Activated T-cell treated with anti-CD3 and anti-CD28 coated beads, Interleukin-2, amount 50 U/mL, for 1 hour (primary cell): ENCODE results near the gene FBXW4.

ENCODE experiments used
- DNase-seq: peaks from one replicate; pipeline ENCODE4 v3.0.0-alpha.2; 2020

The FBXW4 gene

DNA sequence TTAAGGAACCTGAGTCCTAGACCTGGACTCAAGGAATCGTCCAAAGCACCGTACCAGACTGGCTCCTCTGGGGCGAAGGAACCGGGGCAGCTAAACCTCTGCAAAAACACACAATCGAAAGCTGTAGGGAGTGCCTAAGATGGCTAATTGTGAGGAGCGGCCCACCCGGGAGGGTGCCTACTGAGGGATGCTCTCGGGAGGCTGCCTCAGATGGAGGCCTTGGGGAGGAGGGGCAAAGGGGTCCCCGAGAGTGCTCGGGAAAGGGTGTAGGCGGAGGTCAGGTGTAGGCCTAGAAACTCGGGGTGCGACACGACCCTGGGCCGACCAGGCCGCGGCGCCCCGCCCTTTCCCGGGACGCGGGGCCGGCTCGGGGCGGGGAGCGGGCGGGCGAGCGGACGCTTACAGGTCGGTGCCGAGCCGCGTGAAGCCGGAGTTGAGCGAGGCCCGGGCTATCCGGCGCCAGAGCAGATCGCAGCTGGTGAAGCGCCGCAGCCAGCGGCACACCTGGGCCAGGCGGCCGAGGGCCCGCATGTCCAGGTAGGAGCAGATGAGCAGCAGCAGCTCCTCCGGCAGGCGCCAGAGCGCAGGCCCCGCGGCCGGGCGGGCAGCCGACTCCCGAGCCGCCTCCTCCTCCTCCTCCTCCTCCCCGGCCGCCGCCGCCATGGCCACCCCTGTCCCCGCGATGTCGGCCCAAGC lies 844 bp downstream of the FBXW4 start:
- DNase-seq: peak; percentile 82

DNA sequence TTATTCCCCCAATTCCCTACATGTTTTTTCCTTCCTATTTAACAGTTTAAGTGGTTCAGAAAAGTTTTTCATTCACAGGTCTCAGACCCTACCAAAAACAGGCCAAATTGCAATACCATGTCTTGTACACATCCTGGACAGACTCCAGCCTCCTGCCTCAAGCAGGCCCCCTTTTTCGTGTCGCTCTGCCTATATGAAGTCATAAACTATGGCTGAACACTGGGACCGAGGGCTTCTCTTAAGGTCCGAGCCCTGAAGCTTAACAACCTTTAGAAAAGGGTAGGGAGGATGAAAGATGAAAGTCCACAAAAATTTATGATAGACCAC lies 1.4 kb downstream of the FBXW4 start:
- no peak for DNase-seq

DNA sequence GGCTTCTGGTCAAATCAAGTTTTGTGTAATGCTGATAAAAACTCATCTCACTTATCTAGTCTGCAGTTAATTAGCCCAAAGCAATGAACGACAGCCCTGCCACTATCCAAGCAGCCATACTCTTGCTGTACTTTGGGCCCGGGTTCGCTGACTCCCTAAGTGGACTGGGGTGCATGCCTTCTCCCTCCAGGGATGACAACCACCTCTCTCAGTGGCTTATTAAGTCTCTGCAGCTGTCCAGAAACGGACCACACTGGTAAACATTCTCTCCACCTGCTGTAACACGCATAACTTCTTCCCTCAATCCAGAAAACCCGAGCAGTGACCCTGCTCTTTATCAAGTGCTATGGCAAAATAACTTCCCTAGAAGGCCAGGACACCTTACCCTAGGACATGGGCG lies 3.9 kb downstream of the FBXW4 start:
- DNase-seq: no peak

DNA sequence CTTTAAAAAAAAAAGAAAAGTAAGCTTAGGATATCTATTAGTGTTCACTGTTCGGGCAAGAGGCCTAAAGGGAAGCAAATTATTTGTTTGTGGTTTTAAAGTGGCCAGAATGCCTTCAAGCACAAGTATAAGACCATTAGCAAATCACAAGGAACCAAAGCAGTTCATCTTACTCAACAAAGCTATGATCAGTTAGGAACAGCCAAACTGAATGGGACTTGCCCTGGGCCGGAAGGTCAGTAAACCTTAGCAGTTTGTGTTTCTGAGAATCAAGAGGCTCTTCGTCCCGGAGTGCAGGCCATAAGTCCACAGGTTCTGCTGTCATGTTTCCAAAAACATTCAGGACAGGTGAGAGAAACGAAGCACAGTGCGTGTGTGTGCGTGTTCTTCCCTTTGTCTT lies 4.5 kb downstream of the FBXW4 start:
- DNase-seq: no peak

DNA sequence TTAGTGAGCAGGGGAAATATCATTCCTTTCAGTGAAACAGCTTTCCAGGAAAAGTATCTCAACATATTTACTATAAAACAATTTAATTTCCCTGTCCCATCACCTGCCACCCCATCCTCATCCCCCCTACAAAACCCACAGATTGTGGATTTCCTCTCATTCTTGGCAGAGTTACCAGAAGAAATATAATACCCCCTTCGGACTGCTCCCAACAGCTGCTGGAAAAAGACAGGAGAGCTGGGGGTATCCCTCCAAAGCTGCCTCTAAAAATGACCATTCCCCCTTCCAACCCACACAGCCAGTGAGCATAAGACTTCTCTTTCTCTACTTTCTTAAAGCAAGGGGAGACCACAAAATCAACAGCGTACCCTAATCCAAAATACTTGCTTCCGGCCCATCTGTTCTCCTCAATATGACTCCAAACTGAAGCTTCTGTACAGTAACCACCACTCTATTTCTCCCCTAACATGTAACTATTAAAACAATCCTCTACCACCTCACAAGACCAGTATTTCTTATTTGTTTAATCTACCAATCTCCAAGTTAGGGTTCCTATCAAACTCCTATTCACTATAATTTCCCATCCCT lies 7.8 kb downstream of the FBXW4 start:
- DNase-seq: no peak

DNA sequence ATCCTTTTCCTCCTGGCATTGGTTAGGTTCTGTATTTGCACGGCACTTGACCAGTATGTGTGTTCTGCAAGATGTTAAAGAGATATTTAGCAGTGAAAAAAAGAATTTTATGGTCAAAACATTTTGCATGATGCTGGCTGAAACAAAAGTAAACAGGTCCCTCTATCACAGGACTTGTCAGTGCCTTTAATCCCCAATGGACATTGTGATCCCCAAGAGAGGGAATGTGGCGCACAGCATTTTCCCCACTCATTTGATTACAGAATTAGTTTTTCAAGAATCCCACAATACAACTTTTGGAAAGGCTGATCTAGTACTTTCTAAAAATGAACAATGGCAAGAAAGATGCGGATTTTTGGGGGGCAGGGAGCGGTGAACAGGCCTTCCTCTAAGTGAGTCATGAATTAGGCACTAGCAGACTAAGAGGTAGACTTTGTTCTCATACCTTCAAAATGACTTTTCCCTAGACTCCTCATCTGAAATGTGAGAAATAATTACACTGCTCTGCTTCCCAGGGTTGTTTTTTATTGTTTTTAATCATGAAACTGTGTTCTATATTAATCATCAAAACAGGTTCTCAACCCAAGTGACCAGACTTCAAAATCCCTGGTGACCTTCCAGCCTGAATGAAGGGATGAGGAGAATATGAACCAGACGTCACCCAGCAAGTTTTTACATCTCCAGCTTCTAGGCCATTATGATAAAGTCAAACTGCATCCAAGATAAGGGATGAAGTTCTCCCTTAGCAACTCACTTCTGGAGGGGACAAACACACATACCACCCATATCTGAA lies 8.6 kb downstream of the FBXW4 start:
- DNase-seq: no peak

DNA sequence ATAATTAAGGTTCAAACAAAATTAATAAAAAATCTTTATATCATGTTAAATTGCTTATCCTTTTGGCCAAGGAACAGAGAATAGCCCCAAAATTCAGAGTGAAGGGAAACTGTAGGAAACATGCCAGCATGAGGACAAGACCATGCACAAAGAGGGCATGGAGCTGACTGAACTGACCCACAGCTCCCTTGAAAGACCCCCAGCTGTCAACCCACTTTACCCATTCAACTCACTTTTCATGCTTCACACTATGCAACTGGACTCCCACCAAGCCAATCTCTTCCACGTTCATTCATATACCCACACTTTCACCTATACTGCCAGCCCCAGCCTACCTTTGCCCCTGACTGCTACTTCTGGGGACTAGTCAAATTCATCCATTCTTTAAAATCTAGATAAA lies 10.2 kb downstream of the FBXW4 start:
- no peak for DNase-seq

DNA sequence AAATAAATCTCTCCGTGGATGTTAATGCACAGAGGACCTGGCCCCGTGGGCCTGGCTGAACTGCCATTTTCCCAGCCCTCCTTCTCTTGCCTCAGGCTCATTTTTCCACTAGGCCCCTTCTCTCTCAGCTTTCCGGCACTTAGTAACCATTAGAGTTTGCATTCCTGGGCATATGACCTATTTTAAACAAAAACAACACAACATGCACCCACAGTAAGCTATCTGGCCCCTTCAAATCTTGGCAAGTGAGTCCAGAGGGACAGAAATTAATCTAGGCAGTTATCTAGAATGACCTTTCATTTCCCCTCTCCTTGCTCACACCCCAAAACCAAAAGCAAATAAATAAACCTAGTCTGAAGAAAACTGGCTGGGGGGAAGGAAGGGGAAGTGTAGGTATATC lies 11.7 kb downstream of the FBXW4 start:
- DNase-seq: no peak

DNA sequence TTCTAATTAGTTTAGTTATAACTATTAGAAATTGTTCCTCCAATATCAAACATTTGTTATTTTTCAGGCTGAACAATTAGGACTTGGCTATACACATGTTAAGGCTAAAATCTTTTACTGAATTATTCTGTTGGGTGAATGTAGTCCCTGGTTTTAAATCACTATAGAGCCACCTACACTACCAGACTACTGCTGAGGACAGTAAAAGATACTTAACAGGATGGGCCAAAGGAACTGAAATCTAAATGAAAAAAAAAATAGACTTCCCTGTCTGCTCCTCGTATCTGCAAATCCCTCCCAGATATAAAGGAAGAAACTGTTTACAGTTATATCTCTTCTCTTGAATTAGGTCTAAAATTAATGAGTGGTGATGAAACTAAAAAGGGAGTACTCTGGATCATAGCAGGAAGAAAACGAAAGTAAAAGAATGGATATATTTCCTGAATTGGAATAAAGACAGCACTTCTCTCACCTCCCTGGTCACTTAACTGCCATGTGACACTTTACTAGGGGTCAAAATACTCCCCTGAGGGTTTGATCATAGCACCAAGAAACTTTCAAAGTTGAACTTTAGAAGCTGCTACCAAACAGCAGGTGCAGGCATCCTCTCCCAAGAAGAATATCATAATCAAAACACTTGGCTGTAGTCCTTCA lies 12.7 kb downstream of the FBXW4 start:
- DNase-seq: no peak

DNA sequence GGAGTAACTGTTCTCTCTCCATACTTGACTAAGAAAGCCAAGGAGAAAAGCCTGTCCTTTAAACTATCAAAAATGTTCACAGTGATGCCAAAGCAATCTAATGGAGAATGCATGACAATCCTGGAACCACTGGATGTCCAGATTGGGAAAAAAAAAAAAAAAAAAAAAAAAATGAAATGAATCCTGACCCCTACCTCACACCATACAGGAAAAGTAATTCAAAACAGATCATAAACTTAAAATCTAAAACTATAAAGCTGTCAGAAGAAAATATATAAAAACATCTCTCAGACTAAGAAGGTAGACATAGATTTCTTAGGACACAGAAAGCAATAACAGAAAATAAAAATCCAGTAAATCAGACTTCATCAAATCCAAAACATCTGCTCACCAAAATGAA lies 18.4 kb downstream of the FBXW4 start:
- DNase-seq: no peak

DNA sequence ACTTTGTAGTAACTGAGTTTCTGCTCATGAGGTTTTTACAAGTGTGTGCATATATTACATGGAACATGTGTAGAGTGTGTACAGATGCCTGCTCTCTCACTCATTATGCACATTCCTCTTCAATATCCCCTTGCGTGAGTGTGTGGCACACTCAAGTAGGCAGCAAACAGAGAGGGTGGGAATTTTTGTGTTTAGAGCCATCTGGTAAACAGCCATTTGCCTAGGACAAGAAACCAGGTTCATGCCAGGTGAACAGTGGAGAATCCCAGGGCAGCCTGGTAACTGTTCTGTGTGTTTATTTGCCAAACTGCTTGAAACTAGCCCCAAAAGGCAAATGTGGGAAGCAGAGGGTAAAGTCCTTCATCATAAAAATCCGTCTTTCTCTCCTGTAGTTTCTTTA lies 19.9 kb downstream of the FBXW4 start:
- no peak for DNase-seq

DNA sequence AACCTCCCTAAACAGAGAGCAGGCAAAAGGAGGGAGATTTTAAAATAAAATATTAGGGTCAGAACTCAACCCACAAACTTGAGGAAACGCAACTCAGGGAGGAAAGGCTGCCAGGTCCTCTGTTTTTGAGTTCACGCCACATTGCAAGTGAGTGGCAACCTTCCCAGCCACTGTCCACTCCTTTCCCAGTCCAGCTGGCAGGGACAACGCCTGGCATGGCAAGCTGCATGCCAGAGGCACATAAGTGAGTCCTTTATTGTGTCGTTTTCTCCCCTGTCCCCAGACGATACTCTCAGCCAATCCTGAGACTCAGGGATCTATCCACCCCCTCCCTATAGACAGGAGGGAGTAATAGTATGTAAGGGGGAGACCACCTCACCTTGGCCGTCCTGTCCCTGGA lies 22.4 kb downstream of the FBXW4 start:
- no peak for DNase-seq

DNA sequence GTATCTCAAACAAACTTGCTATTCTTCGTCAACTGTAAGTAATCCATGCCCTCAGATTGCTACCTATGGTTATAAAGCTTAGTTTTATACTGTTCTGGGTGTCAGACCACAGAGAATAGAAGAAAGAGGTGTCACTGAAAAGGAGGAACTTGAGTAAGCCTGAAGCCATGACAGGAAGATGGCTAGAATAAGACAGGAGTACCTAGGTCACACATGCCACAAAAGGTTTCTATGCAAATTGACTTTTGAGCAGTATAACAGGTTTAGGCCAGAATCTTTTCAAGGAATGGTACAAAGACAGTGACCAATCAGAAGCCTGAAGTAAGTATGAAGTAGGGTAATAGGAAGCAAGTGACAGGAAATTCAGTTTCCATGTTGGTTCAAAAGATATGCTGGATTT lies 23.5 kb downstream of the FBXW4 start:
- DNase-seq: no peak

DNA sequence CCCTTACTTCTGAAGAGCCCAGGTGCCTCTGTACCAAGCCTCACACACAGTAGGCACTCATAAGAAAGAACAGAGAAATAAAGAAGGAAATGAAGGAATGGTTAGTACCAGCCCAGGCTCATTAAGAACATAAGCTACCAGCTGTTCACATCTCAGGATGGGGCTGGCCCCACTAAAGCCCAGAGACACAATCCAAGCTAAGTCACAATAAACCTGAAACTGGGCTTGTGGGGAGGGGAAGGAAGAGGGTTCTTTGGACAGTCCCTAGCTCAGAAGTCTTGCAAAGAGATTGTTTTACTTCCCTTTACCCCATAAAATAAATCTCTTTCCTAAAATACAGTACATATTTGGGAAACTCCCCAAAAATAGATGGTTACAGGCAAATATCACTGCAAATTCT lies 24.3 kb downstream of the FBXW4 start:
- DNase-seq: no peak

DNA sequence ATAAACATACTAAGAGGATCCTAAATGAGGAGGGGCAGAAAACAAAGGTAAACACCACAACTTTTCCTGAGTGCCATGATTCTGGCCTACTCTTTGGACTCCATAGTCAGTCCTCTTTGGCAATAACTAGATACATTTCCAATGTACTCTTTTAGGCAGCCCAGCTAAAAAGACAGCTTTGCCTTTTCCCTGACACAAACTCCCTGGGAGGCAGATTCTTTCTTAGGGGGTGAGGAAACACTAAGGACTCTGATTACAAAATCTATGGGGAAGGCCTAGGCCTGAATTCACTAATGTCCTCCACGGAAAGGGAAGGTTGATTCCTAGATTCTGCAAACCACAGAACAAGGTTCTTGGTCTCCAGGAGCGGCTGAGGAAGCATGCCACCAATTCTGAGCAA lies 25.8 kb downstream of the FBXW4 start:
- DNase-seq: no peak

DNA sequence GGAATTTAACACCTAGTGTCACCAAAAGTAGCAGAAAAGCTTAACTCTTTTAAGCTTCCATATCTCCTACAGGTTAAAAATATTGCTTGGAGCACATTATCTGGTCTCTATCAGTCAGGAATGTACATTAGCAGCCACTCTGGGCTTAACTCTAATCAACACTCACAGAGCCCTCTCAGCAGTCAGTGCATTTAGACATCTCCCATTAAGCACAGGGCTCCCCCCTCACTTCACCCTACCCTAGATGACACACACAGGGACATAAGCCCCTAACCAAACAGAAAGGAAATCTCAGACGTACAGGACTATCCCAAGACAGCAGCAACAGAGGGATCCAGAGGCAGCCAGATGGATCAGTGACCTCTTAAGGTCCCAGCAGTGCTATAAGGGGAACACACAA lies 26.4 kb downstream of the FBXW4 start:
- no peak for DNase-seq

DNA sequence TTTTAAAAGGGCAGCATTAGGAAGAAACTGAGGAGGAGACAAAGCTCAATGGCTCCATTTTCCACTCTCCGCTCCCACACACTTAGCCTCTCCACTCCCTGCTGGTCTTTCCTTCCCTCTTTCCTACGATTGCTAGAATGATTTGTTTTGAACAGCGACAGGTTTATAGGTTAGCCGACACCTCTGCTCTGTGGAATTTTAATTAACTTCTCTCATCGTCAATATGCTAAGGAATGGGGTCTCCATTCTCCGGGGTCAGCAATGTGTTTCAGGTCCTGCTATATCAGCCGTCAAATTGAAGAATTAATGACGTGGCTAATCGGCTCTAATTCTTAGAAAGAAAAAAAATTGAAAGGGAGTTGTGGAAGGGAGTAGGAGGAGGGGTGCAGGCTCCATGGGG lies 28.9 kb downstream of the FBXW4 start:
- DNase-seq: no peak

DNA sequence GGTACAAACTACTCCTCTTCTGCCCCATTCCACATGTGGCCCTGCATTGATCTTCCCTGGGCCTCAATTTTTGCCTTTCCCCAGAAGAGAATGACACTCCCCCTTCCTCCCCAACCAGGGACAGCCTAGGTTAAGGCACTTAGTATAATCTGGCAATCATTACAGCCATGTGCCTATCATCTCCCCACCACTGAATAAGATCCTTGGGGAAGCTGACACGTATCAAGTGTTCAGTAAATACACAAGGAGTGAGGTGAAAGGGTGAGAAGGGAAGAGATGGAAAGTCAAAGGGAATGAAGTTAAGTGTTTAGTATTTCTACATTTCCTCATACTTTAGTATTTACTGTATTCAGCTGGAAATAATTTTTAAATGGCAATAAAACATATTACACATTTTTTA lies 31.9 kb downstream of the FBXW4 start:
- DNase-seq: no peak

DNA sequence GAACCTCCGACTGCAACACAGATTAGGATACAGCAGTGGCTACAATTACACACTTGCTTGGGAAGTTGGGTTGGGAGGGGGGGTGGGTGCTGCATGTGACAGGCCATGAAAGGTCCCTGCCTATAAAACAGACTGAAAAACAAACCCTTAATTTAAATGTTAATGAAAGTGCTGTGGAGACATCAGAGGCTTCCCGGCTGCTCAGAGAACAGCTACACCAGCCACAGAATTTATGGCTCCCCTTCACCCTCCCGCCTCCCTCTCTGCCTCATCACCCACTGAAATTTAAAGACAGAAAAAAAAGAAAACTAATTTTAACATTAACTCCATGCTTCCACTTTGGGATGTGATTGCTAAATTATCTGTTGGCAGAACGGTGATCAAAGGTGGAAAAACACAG lies 34.7 kb downstream of the FBXW4 start:
- DNase-seq: no peak

DNA sequence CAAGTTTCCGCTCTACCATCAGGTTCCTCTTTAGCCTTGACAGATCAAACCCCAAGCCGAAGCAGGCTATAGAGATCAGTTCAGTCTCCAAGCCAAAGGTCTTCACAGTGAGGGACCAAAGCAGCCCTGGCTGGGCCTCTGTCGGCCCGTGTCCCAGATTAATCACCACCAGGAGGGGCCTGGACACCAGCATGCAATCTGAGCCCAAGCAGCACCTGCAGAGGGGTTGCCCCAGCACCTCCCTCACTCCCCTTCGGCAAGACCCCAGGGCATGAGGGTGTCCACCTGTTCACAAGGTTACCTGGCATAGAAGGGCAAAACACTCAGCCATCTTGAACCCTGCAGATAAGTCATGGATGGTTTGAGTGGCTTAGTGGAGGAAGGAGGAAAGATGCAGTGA lies 36.0 kb downstream of the FBXW4 start:
- DNase-seq: no peak

DNA sequence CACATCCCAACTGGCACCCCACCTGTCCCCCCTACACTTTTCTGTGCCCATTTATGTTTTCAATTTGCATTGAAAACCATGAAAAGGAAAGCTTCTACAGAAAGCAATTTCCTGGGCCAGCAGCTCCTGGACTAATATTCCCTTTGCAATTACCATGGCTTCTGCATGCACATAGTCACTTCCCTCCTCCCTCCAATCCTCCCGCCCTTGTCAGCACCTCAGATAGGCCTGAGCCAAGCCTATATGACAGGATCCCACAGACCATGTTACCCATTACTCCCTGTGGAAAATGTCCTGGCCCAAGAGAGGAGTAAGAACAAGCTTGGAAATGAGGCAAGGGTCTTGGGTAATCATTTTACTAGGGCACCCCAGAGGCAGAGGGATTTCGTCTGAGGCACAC lies 38.1 kb downstream of the FBXW4 start:
- DNase-seq: no peak

DNA sequence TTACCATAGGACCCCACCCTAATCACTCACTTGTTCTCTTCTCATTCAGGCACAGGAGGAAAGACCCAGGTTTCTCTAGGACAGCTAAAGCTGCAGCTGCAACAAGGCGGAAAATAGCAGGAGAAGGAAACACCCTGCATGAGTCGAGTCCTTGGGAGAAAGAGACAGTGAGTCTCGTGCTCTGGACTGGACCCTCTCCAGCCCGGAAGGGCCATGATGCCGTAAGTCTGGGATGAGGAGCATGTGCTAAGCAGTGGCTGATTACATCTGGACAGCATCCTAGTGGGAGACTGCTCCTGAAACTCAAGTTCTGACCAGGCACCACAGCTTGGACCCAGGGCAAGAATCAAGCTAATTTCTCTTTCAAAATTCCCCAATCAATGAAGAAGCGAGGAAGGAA lies 39.4 kb downstream of the FBXW4 start:
- DNase-seq: no peak

DNA sequence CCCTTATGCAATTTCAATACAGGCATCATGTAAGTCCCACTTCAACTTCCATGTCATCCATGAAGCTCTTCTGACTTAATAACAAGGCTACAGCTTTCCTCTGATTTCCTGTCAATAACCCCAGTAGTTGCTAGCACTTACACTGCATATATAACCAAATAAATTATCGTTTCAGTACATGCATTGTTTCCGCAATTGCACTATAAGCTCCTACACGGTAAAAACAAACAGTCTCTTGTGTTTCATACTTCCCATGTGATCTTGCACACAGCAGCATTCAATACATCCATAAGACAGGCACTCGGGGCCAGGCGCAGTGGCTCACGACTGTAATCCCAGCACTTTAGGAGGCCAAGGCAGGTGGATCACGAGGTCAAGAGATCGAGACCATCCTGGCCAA lies 41.4 kb downstream of the FBXW4 start:
- DNase-seq: no peak

DNA sequence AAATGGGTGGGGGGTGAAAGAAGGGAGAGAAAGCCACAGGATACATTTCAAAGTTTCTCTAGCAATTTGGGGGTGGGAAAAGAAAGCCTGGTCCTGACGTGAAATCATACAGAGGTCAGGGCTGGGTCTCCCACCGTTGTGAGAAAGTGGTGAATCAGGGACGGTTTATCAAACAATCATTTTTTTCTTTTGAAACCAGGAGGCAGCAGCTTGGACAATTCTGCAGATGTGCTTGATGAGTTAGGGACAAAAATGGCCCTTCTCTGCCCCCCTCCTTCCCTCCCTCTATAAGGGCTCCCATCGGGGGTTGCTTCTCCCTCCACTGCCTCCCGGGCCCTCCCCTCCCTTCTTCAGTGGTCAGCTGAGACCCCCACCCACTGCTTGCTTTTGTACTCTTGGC lies 43.6 kb downstream of the FBXW4 start:
- DNase-seq: no peak
